Ectodermal cell (in vitro differentiated cells): Measurements from ENCODE around the gene PROX1.

Experiments used
- H3K27ac ChIP-seq: 2 replicates; pipeline ENCODE4 v1.7.0; 2013; ENCODE audit warnings: mild to moderate bottlenecking, low read depth, low read length; ENCODE audit not compliant: insufficient read depth, poor library complexity, severe bottlenecking
- H3K27me3 ChIP-seq: 2 replicates; pipeline ENCODE4 v1.7.0; 2013; ENCODE audit warnings: mild to moderate bottlenecking, low read length; ENCODE audit not compliant: insufficient read depth, control insufficient read depth, poor library complexity, severe bottlenecking
- H3K36me3 ChIP-seq: one replicate; pipeline ENCODE4 v1.7.0; 2013; ENCODE audit warnings: low read length; ENCODE audit not compliant: control insufficient read depth, insufficient read depth
- H3K4me1 ChIP-seq: one replicate; pipeline ENCODE4 v1.7.0; 2013; ENCODE audit warnings: low read length; ENCODE audit not compliant: control insufficient read depth, insufficient read depth
- H3K4me3 ChIP-seq: 2 replicates; pipeline ENCODE4 v1.7.0; 2013; ENCODE audit warnings: low read depth, low read length, control low read depth; ENCODE audit not compliant: insufficient read depth
- H3K9me3 ChIP-seq: 2 replicates; pipeline ENCODE4 v1.7.0; 2013; ENCODE audit warnings: mild to moderate bottlenecking, low read length, moderate library complexity; ENCODE audit not compliant: control insufficient read depth
- WGBS, 2 experiments: methylation state at CpG; one replicate each; pipeline ENCODE4 v1.1.7; 2013; ENCODE audit warnings: missing lambda C conversion rate in 2 of 2; 5-methylcytosine and 5-hydroxymethylcytosine counted together

PROX1 gene

DNA sequence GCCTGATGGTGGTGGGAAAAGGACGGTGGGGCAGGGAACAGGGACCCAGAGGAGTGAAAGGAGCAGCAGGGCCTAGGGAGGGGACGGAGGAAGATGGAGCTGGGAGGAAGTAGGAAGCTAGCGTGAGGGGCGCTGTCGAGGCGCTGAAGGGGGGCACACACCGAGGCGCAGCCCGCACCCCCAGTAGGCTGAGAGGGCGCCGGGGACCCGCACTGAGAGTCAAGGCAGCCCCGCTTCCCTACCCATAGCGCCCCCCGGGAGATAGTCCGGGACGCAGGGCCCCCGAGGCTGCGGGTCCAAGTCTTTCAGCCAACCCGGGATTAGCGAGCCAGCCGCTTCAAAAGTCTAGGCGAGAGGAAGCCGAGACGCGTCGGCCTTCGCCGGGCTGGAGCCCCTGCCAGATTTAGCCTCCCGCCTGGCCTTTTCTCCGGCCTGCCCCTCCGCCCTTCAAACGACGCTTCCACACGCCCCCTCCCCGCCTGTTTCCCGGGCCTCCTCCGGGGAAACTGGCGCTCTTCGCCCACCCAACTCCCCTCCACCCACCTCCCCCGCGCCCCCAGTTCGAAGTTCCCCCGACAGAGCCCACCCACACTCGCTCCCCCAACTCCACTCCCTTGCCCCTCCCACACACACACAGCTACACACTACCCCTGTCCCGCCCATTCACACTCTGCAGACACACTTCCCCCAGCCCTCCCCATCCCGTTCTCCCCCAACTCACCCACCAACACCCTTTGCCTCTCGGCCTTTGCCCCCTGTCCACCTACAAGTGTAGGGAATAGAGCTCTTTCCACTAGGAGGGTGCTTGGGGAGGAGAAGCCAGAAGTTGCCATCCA lies 7.8 kb upstream of the PROX1 start:
- Histone ChIP-seq H3K9me3 (no peaks in the 10 kb centered on the region), H3K27me3 (peaks cover 64% of the 10 kb centered on the region), H3K4me3 (peak overlapping the region; percentile 24), H3K27ac (no peak overlapping the region), H3K4me1 (peaks cover 39% of the 10 kb centered on the region), H3K36me3 (no peaks in the 10 kb centered on the region)
- whole genome bisulfite sequencing, 2 experiments, result 3% methylated on average over 44 to 48 of the region's 48 CpGs

DNA sequence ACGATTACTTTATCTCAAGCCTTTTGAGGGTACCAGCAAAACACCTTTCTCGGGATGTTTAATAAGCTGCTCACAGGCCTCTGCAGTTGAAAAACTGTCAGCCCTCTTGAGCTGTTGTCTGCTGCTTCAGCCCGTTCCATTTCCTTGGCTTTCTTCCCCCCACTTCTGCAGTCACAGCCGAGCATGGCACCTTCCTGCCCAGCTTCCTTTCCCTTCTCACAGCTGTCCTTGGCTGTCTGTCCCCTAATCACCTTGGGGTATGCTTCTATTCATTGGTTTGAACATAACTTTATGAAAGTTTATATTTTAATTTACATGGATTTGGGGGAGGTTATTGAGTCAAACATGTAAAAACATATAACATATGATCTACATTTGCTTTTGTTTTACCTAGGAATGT lies 6.9 kb upstream of the PROX1 start:
- H3K4me3 ChIP-seq, result no peak overlapping the region
- H3K9me3 ChIP-seq, result no peaks in the 10 kb centered on the region
- peaks cover 74% of the 10 kb centered on the region for H3K27me3 ChIP-seq
- peaks cover 43% of the 10 kb centered on the region for H3K4me1 ChIP-seq
- H3K27ac ChIP-seq, result no peak overlapping the region
- 24 to 29% methylated on average over 4 of the region's 4 CpGs for WGBS, 2 experiments
- no peaks in the 10 kb centered on the region for H3K36me3 ChIP-seq

DNA sequence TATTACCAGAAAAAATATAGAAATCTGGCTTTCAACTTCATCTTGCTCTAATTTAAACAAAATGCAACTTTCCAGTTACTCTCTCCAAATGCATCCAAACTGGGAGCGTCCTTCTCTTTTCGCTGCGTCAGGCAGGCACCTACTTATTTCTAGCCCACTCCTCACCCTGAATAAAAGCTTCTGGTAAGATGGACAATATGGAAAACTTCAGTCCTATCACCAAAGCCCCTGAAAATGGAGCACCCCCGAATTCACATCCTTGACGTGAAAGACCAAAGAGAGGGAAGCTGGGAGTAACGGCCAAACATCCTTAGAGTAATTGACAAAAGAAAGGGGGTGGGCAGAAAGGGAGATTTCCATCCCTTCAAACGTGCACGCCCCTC lies 5.5 kb upstream of the PROX1 start:
- Histone ChIP-seq H3K27me3 (peaks cover 87% of the 10 kb centered on the region), H3K9me3 (no peaks in the 10 kb centered on the region), H3K36me3 (no peaks in the 10 kb centered on the region), H3K27ac (no peak overlapping the region), H3K4me1 (peaks cover 46% of the 10 kb centered on the region), H3K4me3 (peak overlapping the region; percentile 43)
- 3 to 5% methylated on average over 8 of the region's 8 CpGs for WGBS, 2 experiments

DNA sequence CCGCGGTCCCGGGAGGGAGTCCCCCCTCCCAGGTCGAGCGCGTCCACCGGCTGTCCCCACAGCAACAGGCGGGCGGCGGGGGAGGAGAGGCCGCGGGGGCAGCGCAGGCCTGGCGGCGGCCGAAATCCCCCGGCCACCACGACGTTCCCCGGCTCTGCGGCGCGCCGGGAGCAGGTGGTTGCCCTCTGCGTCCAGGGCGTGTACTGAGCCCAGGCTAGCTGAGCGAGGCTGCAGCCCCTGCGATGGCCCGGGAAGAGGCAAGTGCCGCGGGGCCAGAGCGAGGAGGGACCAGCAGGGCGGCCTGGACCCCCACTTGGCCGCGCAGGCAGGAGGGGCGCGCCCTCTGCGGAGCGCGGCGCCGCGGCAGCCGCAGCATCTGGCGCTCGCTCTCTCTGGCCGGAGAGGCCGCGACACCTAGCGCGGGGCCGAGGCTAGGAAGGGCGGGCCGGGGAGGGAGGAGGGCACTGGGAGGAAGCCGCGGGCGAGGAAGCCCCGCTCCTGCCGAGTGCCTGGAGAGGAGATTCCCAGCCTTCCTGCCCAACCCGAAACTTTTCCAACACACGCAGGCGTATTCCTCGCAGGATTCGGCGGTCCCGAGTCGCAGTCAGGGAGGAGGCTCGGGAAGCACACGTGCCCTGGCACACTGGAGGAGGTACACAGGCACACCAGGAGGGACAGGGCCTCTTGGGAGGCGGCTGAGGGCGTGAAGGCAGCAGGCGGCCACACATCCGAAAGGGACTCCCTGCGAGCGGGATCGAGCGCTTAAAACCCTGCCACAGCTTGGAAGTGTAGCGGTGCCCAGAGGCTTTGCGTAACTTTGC lies 4.9 kb upstream of the PROX1 start:
- no peak overlapping the region for H3K27ac ChIP-seq
- no peaks in the 10 kb centered on the region for H3K9me3 ChIP-seq
- WGBS, 2 experiments, result 0 to 1% methylated on average over 79 of the region's 79 CpGs
- H3K4me1 ChIP-seq, result peaks cover 40% of the 10 kb centered on the region
- no peaks in the 10 kb centered on the region for H3K36me3 ChIP-seq
- peak overlapping the region; percentile 43 for H3K4me3 ChIP-seq
- H3K27me3 ChIP-seq, result peaks cover 88% of the 10 kb centered on the region

DNA sequence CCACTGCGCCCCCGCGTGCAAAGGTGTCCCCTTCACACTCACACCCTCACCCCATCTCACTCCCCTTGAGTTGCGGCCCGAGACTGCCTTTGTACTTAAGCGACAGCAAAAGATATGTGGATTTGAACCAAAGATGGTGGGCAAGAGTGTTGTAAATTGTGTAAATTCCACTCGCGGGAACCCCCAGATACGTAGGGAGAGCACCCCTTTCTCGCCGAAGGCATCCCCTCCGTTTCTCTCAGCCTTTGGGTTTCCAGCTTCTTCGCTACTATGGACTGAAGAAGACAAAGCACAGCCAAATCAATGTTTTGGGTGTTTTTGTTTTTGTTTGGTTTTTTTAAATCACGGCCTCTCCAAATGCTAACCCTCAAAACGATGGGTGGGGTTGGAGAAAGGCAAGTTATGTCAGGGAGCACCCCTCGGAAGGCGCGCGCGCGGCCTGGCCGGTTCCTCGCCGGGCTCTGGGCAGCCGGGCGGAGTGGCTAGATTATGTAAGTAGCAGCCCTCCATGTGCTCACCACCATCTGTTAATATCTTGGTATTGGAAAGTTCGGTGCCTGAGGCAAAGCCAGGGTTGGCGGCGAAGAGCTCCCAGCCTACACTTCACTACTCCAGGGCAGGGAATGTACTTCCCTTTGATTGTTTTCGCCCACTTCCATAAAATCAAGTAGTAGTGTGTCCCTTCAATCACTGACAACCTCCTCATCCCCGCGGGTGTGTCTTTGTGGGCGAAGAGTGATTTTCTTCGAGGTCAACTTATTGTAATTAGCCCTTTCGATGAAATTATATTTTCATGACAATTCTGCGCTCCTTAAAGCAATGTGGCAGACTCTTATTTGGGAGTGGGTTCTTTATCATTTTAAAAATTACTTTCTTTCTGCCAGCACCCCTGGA lies 4.0 kb upstream of the PROX1 start:
- 1 to 2% methylated on average over 36 of the region's 36 CpGs for WGBS, 2 experiments
- Histone ChIP-seq H3K4me1 (peaks cover 35% of the 10 kb centered on the region), H3K27ac (no peak overlapping the region), H3K27me3 (peaks cover 86% of the 10 kb centered on the region), H3K9me3 (no peaks in the 10 kb centered on the region), H3K36me3 (no peaks in the 10 kb centered on the region), H3K4me3 (peak overlapping the region; percentile 43)

DNA sequence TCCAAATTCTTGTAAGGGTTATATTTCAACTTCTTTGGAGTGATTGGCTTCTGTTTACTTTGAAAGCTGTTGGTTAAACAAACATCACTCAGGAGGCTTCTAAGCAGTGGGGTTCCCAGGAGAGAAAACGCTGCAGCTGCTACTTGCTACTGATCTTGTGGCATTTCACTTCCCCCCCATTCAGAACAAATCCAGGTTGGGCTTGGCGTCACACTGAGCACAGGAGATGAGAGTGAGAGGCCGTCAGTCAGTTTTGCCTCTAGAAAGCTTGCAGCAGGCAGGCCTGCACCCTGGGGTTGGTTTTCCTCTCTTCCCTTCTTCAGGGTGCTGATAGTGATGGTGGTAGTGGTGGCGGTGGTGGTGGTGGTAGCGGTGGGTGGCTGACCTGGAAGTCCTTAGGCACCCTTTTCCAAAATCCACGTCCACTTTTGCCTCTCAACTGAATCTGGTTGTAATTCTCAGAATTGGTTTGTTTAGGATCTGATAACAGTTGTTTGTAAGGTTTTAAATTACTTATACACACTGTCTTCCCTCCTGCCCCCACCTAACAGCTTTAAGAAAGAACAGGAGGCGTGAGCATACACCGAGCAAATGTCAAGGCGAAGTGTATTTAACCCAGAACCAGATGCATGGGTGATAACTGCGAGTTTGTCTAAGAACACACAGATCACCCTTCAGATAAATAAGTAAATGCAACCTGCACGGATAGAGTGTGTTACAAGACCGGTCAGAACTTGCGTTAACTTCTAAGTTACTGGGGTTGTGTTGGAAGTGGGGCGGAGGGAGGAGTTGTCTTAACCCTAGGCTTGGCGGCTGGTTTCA lies 3.2 kb upstream of the PROX1 start:
- Histone ChIP-seq H3K27me3 (peaks cover 85% of the 10 kb centered on the region), H3K36me3 (no peaks in the 10 kb centered on the region), H3K9me3 (no peaks in the 10 kb centered on the region), H3K4me1 (peaks cover 35% of the 10 kb centered on the region), H3K4me3 (peak overlapping the region; percentile 29), H3K27ac (no peak overlapping the region)
- WGBS, 2 experiments, result 4 to 5% methylated on average over 13 to 15 of the region's 15 CpGs

DNA sequence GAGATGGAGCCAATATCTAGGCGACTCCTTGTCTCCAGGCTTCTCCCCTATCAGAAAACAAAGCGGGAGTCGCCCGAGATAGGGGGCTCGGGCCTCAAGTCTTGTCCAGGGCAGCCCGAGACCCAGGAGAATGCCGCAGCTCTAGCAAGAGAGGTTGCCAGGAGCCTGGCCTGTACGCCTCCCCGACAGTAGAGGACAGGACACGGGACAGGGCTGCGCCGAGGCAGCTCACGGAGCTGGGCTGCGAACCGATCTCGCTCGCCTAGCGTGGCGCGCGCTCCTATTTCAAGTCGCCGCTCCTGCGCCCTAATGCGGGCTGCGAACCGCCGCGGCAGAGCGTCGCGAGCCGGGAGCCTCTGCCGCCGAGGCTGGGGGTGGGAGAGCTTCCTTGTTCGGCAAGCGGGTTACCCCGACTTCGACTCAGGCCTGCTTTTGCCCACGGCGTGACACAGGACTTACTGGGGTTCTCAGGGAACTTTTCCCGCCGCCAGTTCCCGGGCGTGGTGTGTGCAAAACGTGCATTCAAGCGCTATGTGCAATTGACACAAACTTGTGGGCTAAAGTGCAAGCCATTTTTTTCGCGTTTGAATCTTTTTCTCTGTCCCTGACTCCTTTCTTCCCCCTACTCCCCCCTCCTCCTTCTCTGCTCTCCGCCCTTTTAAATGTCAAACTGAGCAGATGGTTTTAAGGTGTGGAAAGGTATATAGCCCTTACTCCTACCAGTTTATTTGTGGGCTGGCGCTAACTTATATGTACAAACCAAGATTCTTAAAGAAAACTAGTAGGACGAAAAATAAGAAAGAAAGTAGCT lies 2.4 kb upstream of the PROX1 start:
- Histone ChIP-seq H3K4me1 (peaks cover 40% of the 10 kb centered on the region), H3K27me3 (peaks cover 84% of the 10 kb centered on the region)

DNA sequence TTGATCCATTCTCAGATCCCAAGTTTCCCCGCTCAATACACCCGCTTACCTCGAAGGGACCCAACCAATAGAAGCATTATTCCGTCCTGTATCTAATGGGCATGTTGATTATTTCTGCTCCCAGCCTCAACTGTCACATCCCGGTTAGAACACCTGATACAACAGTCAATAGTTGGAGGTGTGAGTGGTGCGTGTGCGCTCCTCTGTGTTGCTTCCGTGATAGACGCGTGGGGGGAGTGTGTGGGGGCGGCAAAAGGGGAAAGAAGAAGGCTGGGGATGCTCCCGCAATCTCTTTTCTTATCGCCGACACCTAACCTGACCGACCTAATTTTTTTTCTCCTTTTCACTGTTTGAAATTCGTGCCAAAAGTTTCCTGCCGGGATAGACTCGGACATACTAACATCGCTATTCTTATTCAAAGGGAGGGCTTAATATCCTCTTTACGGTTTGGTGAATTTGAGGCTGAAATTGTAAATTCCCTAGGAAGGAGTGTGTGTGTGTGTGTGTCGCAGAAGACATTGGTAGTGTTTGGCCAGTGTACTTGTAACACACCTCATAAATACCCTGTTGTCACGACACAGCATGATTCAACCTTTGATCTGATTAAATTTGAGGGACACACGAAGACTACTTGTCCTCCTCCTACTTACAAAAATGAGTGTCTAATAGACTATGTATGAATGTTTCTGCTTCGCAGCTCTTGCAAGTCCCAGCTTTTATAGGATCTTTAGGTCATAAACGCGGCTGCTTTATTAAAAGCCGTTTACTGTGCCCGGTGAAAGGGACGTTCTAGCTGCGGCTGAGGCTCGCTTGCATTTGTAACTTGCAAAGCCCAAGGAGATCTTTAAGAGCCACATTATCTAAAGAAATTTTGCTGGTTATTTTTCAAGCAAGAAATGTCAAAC lies 1.5 kb upstream of the PROX1 start:
- WGBS, 2 experiments, result 1% methylated on average over 30 to 31 of the region's 31 CpGs
- H3K36me3 ChIP-seq, result no peaks in the 10 kb centered on the region
- H3K4me3 ChIP-seq, result peak overlapping the region; percentile 55
- peaks cover 81% of the 10 kb centered on the region for H3K27me3 ChIP-seq
- H3K4me1 ChIP-seq, result peaks cover 42% of the 10 kb centered on the region
- H3K9me3 ChIP-seq, result no peaks in the 10 kb centered on the region
- no peak overlapping the region for H3K27ac ChIP-seq

More for the DNA sequence above, 2.4 kb upstream of the PROX1 start:
- no peak overlapping the region for H3K27ac ChIP-seq
- 0 to 1% methylated on average over 49 to 51 of the region's 52 CpGs for WGBS, 2 experiments
- H3K9me3 ChIP-seq, result no peaks in the 10 kb centered on the region
- H3K4me3 ChIP-seq, result peak overlapping the region; percentile 29
- no peaks in the 10 kb centered on the region for H3K36me3 ChIP-seq
